ENCODE measurements around the gene COL23A1.

Gene COL23A1

DNA sequence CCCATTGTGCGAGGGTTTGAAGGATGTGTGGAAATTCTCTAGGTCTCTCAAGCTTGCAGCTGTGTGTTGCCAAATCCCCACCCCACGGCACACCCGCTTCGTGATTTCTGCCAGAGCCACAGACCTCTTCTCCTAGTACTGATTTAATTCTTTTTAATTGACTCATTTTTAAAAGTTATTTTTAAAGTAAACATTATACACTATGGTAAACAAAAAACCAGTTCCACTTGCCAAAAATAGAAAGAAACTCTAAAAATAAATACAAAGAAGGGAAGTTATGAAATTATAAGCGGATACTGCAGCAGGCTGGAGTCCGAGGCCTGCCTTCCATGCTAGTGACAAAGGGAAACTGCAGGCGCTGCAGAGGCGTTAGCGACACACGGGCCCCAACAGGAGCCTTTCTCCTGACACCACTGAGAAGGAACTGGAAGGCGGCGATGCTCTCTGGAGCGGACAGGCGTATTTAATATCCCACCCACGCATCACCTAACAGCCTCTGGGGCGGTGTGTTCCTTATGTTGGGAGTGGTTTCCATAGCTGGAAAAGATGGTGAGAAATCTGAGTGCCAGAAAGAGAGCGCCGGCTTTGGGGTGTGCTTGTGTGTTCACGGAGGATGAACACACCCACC, 122.5 kb downstream of the COL23A1 start:
- H3K4me3 ChIP-seq (ENCODE audit: low read length) = no peak overlapping the region
- no peak for DNase-seq (ENCODE audit: low read depth)

DNA sequence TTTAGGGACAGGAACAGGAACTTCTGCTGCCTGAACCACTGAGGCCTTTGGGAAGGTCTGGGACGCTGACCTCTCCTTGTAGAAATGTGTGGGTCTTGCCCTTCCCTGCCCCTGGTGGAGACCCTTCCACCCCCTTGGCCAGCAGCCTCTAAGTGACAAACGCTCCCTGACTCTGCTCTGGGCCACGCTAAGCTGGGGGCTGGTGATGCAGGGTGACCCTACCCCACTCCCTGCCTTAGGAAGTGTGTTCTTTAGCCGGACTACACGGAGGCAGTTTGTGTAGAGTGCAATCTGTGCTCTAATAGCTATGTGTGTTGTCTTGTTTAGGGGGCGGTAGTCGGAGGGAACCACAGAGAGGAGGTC, 123.0 kb downstream of the COL23A1 start:
- no peak for DNase-seq (ENCODE audit: low read depth)
- no peak for TF ChIP-seq CTCF (IDR thresholded peaks at IDR 0.05; ENCODE audit: insufficient read depth, low read depth, low read length, missing control alignments)
- H3K4me3 ChIP-seq (ENCODE audit: low read length) = no peak overlapping the region

More for the DNA sequence above, 122.5 kb downstream of the COL23A1 start:
- no peak for TF ChIP-seq CTCF (IDR thresholded peaks at IDR 0.05; ENCODE audit: insufficient read depth, low read depth, low read length, missing control alignments)

- H3K4me3 ChIP-seq (ENCODE audit: low read length) = no peak overlapping the region
- DNase-seq (ENCODE audit: low read depth) = no peak
- no peak for TF ChIP-seq CTCF (IDR thresholded peaks at IDR 0.05; ENCODE audit: insufficient read depth, low read depth, low read length, missing control alignments)
Measured at GRCh38 chr5:178466342-178466741, 123.9 kb downstream of the COL23A1 start.

- no peak for TF ChIP-seq CTCF (IDR thresholded peaks at IDR 0.05; ENCODE audit: insufficient read depth, low read depth, low read length, missing control alignments)
- DNase-seq (ENCODE audit: low read depth) = no peak
- H3K4me3 ChIP-seq (ENCODE audit: low read length) = no peak overlapping the region
Measured at GRCh38 chr5:178465861-178466288, 124.3 kb downstream of the COL23A1 start.

- no peak overlapping the region for H3K4me3 ChIP-seq (ENCODE audit: low read length)
- no peak for TF ChIP-seq CTCF (IDR thresholded peaks at IDR 0.05; ENCODE audit: insufficient read depth, low read depth, low read length, missing control alignments)
- DNase-seq (ENCODE audit: low read depth) = no peak
Measured at GRCh38 chr5:178465228-178465860, 124.8 kb downstream of the COL23A1 start.

- no peak overlapping the region for H3K4me3 ChIP-seq (ENCODE audit: low read length)
- DNase-seq (ENCODE audit: low read depth) = no peak
- TF ChIP-seq CTCF (IDR thresholded peaks at IDR 0.05; ENCODE audit: insufficient read depth, low read depth, low read length, missing control alignments) = no peak
Measured at GRCh38 chr5:178464431-178465048, 125.7 kb downstream of the COL23A1 start.

All from epithelial cell of esophagus (primary cell).